Astrocyte (in vitro differentiated cells and primary cell): ENCODE results near the gene ANO2.

Source experiments
- CTCF ChIP-seq: IDR thresholded peaks from 2 replicates; pipeline ENCODE4 v1.5.1; 2011; ENCODE audit warnings: low read depth, mild to moderate bottlenecking, inconsistent platforms, low read length, moderate library complexity; ENCODE audit not compliant: insufficient read depth
- EZH2 ChIP-seq: IDR thresholded peaks from 2 replicates; pipeline ENCODE4 v1.6.1; 2012; ENCODE audit warnings: mild to moderate bottlenecking, low read length, inconsistent platforms; ENCODE audit not compliant: insufficient read depth

- TF ChIP-seq CTCF (no peak), EZH2 (no peak)
Observed at GRCh38 chr12:5746917-5747316, 198.1 kb downstream of the ANO2 start.
